Activated T-cell treated with anti-CD3 and anti-CD28 coated beads, Interleukin-2, amount 50 U/mL, for 1 hour (primary cell): ENCODE data around the gene CPSF2.
"Not testable (repeated sequence)": the region's sequence is repeated elsewhere in the genome, so short reads cannot be mapped to it uniquely, and the experiment has no call there.

Experiments
- DNase-seq: peaks from one replicate; pipeline ENCODE4 v3.0.0-alpha.2; 2020

Gene CPSF2

DNA sequence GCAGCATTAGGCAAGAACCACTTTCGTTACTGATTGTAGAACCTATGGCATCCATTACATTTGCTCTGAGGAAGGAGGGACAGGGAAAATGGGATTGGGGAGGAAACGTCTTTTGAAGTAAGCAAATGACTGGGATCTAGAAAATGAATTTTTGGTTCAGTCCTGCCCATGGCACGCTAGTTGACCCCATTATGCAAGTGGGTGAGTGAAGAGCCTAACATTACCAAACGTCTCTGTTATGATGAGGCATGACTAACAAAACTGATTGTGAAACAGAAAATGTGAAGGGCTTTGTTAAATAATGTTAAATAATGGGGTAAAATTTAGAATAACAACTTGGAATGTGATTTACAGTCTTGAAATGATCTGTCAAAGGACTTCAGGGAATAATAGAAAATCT, 38.9 kb downstream of the CPSF2 start:
- no peak for DNase-seq

GRCh38 chr14:92161521-92161920, 39.8 kb downstream of the CPSF2 start:
- DNase-seq: no peak

DNA sequence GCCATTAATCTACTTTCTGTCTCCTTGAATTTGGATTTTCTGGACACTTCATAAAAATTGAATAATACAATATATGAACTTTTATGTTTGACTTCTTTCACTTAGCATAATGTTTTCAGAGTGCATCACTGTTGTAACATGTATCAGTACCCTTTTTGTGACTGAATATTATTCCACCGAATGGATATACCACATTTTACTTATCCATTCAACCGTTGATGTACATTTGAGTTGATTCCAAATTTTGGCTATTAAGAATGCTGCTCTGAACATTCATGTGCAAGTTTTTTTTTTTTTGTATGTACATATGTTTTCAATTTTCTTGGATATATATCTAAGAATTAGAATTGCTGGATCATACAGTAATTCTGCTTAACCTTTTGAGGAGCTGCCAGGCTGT, 43.2 kb downstream of the CPSF2 start:
- DNase-seq: no peak

GRCh38 chr14:92173668-92174067, 51.9 kb downstream of the CPSF2 start:
- DNase-seq: no peak

- no peak for DNase-seq
These were observed 54.0 kb downstream of the CPSF2 start for GRCh38 chr14:92175811-92176210.

DNA sequence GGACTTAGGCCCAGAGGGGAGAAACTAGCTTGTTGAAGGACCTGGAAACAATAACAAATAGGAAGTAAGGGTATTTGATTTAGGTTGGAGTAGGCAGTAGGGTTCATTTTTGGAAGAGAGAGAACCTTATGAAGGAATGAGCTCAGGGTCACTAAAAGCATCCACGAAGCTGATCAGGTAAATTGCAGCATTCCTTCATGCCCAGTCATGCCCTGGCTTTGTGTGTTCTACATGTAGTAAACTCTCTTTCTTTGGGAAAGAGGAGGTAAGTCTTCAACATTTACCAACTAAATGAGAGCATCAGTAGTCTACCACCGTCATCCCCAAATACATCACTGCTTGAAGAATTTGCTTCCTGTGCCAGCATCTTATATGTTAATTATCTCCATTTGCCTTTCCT, 54.7 kb downstream of the CPSF2 start:
- DNase-seq: no peak

GRCh38 chr14:92179178-92179577, 57.4 kb downstream of the CPSF2 start:
- DNase-seq: not testable (repeated sequence)

GRCh38 chr14:92185559-92185958, 63.8 kb downstream of the CPSF2 start:
- DNase-seq: no peak

DNA sequence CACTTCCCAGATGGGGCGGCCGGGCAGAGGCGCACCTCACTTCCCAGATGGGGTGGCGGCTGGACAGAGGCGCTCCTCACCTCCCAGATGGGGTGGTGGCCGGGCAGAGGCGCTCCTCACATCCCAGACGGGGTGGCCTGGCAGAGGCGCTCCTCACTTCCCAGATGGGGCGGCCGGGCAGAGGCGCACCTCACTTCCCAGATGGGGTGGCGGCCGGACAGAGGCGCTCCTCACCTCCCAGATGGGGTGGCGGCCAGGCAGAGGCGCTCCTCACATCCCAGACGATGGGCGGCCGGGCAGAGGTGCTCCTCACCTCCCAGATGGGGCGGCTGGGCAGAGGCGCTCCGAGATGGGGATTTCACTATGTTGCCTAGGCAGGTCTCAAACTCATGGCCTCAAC, 65.8 kb downstream of the CPSF2 start:
- not testable (repeated sequence) for DNase-seq

DNA sequence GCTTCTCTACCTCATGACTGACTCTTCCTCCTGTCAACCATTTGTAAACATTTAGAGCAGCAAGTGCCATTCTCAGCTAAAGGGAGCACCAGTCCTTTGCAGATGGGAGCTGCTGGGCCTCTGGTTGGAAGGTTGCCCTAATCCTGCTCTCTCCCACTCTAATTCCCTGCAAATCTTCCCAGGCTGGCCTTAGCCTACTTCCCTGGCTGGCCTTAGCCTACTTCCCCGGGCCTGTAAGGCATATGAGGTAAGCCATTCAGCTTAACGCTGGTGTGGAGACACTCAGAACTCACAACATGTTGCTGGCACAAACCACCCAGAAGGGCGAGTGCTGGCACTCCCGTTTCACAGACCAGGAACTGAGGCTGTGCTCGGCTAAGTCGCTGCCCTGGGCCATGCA, 69.0 kb downstream of the CPSF2 start:
- DNase-seq: no peak

DNA sequence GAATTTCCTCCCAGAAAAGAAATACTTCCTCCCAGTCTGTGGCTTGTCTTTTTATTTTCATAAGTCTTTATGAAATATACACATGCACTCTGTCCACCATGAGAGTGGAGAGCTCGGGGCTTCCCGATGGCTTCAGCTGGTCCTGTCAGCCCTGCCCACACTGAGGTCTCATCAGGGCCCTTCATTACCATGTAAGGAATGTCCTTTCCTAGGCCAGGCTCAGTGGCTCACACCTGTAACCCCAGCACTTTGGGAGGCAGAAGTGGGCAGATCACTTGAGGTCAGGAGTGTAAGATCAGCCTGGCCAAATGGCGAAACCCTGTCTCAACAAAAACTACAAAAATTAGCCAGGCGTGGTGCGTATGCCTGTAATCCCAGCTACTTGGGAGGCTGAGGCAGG, 77.0 kb downstream of the CPSF2 start:
- no peak for DNase-seq

DNA sequence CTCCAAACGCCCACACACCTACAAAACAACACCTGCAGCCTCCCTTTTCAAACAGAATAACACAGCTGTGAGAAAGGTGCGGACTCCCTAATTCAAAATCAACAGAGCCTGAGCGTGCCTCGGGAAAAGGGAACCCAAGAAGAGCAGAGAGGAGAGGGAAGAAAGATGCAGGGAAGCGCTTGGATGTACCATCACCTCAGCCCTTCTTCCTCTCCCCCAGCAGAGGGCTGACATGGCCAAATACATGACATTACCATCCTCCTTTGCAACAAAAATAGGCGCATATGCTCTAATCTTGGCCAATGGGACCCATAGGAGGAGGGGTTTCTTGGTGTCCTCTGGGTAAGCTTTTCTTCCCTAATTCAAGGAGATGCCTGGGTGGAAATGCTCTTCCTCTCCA, 78.0 kb downstream of the CPSF2 start:
- no peak for DNase-seq

DNA sequence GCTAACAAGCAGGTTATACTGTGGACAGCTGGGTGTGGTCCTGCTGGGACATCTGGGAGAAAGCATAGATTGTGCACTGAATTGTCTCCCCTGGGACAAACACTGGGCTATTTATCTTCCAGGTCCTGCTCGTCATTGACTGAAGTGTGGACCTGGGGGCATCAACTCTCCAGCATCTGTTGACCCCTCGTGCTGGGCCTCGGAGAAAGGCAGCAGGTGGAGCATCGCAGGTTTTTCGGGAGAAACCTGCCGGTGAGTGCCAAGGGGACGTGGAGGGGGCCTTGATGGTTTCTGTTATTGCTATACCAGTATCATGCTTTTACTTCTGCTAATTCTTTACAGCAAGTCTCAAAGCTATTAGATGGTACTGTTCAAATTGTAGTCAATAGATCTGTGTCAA, 81.3 kb downstream of the CPSF2 start:
- DNase-seq: no peak

DNA sequence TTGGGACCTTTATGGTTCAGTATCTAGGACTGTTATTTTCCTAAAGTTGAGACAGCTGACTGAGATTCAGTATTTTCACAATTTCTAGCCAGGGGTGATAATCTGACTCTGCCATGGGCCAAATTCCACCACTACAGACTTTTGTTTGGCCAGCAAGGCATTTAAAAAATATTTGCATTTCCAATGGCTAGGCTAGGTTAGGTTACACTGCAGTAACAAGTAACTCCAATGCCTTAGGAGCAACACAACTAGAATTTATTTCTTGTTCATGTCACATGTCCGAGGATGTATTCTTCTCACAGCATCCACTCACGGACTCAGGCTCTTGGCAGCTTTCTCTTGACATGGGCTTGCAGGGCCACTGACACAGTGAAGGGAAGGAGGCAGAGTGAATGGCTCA, 83.0 kb downstream of the CPSF2 start:
- DNase-seq: no peak

- DNase-seq: no peak
These were observed 85.5 kb downstream of the CPSF2 start for GRCh38 chr14:92207012-92207927.

- no peak for DNase-seq
These were observed 86.1 kb downstream of the CPSF2 start for GRCh38 chr14:92207928-92208265.

- no peak for DNase-seq
These were observed 87.4 kb downstream of the CPSF2 start for GRCh38 chr14:92209141-92209540.

- DNase-seq: not testable (repeated sequence)
These were observed 91.4 kb downstream of the CPSF2 start for GRCh38 chr14:92213125-92213524.

DNA sequence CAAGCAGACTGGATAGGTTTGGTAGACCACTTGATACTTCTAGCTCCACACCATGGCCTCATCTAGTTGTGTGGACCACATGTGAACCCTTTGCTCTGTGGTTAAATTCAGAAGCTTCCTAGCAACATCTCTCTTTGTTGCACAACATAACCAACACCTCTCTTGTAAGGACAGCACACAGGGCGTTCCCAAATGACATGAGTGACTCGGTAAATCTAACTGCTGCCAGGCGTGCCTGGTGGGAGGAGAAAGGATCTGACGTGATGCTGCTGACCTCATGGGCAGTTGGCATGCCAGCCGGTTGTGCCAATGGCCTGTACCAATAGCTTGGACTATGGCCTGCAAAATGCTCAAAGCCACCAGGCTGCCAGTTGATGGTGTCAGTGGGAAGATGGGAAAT, 93.8 kb downstream of the CPSF2 start:
- DNase-seq: no peak

- DNase-seq: no peak
These were observed 96.2 kb downstream of the CPSF2 start for GRCh38 chr14:92217936-92218335.
